Measurements from ENCODE around the gene PEX5.

PEX5 gene

DNA sequence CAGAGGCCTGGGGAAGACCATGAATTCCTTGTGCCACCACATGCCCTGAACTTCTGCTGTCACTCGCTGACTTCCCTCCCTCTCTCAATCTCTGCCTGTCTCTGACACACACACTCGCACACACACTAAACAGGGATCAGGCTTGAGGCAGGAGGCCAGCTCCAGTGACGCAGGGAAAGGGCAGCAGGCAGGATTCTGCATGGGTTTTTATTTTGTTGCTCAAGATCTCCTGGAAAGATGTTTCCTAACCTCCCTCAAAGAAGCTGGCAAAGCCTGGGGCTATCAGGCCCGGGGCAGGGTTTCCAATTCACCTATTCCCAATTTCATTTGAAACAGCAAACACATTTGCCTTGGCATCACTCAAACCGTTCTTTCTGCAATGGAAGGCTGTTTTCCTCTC lies 27.7 kb upstream of the PEX5 start:
- H3K4me3 ChIP-seq (ENCODE audit: low read depth, low read length) = no peak overlapping the region
- H3K9me3 ChIP-seq = no peaks in the 10 kb centered on the region
- TF ChIP-seq, protein P1, sequence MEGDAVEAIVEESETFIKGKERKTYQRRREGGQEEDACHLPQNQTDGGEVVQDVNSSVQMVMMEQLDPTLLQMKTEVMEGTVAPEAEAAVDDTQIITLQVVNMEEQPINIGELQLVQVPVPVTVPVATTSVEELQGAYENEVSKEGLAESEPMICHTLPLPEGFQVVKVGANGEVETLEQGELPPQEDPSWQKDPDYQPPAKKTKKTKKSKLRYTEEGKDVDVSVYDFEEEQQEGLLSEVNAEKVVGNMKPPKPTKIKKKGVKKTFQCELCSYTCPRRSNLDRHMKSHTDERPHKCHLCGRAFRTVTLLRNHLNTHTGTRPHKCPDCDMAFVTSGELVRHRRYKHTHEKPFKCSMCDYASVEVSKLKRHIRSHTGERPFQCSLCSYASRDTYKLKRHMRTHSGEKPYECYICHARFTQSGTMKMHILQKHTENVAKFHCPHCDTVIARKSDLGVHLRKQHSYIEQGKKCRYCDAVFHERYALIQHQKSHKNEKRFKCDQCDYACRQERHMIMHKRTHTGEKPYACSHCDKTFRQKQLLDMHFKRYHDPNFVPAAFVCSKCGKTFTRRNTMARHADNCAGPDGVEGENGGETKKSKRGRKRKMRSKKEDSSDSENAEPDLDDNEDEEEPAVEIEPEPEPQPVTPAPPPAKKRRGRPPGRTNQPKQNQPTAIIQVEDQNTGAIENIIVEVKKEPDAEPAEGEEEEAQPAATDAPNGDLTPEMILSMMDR (IDR thresholded peaks at IDR 0.05; ENCODE audit: low read depth, low read length) = no peak
- no peak for DNase-seq
- no peaks in the 10 kb centered on the region for H3K4me1 ChIP-seq
- H3K27me3 ChIP-seq = no peaks in the 10 kb centered on the region
- H3K36me3 ChIP-seq = no peaks in the 10 kb centered on the region

DNA sequence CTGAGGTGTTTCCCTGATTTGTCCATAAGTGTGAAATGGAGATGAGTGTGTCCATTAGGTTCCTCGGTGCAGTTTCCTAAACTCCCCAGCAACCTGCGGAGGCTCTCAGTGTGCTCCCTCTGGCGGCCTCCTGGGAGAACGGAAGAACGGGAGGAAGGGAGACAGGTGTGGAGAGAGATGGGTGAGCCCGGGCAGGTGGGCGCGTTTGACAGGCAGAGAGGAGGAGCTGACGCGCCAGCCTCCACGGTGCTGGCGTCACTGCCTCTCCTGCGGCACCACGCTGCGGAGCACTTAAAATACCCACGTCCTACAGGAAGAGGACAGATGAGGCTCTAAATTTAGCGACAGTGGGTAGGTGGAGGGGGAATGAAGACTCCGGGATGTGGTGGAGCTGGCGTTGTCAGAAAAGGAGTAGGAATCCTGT lies 26.8 kb upstream of the PEX5 start:
- Histone ChIP-seq H3K9me3 (no peaks in the 10 kb centered on the region), H3K36me3 (no peaks in the 10 kb centered on the region), H3K4me3 (ENCODE audit: low read depth, low read length) (no peak overlapping the region), H3K4me1 (no peaks in the 10 kb centered on the region), H3K27me3 (no peaks in the 10 kb centered on the region)
- TF ChIP-seq, protein P1 (IDR thresholded peaks at IDR 0.05; ENCODE audit: low read depth, low read length) = peak; percentile 45
- DNase-seq = no peak

GRCh38 chr12:7169951-7170350 lies 19.5 kb upstream of the PEX5 start:
- TF ChIP-seq, protein P1 (IDR thresholded peaks at IDR 0.05; ENCODE audit: low read depth, low read length) = no peak
- Histone ChIP-seq H3K4me1 (no peaks in the 10 kb centered on the region), H3K9me3 (peaks cover 11% of the 10 kb centered on the region; the same call in 1 of the 2 replicates), H3K27me3 (no peaks in the 10 kb centered on the region), H3K36me3 (no peaks in the 10 kb centered on the region), H3K4me3 (ENCODE audit: low read depth, low read length) (no peak overlapping the region)
- DNase-seq = no peak

- TF ChIP-seq, protein P1 (IDR thresholded peaks at IDR 0.05; ENCODE audit: low read depth, low read length) = no peak
- H3K27me3 ChIP-seq = no peaks in the 10 kb centered on the region
- H3K4me3 ChIP-seq (ENCODE audit: low read depth, low read length) = no peak overlapping the region
- peaks cover 14% of the 10 kb centered on the region; the same call in 1 of the 2 replicates for H3K9me3 ChIP-seq
- no peak for DNase-seq
- H3K36me3 ChIP-seq = no peaks in the 10 kb centered on the region
- no peaks in the 10 kb centered on the region for H3K4me1 ChIP-seq
These were observed 17.6 kb upstream of the PEX5 start for GRCh38 chr12:7171854-7172253.

- Histone ChIP-seq H3K4me1 (no peaks in the 10 kb centered on the region), H3K4me3 (ENCODE audit: low read depth, low read length) (no peak overlapping the region), H3K27me3 (no peaks in the 10 kb centered on the region), H3K9me3 (peaks cover 7% of the 10 kb centered on the region; the same call in 1 of the 2 replicates), H3K36me3 (no peaks in the 10 kb centered on the region)
- TF ChIP-seq, protein P1 (IDR thresholded peaks at IDR 0.05; ENCODE audit: low read depth, low read length) = no peak
- DNase-seq = no peak
These were observed 14.0 kb upstream of the PEX5 start for GRCh38 chr12:7175493-7175892.

- TF ChIP-seq, protein P1 (IDR thresholded peaks at IDR 0.05; ENCODE audit: low read depth, low read length) = no peak
- DNase-seq = no peak
- Histone ChIP-seq H3K4me3 (ENCODE audit: low read depth, low read length) (no peak overlapping the region), H3K4me1 (no peaks in the 10 kb centered on the region), H3K9me3 (peaks cover 7% of the 10 kb centered on the region; the same call in 1 of the 2 replicates), H3K36me3 (no peaks in the 10 kb centered on the region), H3K27me3 (no peaks in the 10 kb centered on the region)
These were observed 12.9 kb upstream of the PEX5 start for GRCh38 chr12:7176595-7176994.

Data from BE2C (cell line).